ENCODE measurements around the gene ANKRD28. TPM values are rescaled to one million over a fixed set of nuclear protein-coding genes. Genes with fewer than 3 reads are reported as not detected.

ANKRD28 gene
- total and polyA plus RNA-seq, 2 experiments from 2014 or later: 15.2 to 61.3 TPM

GRCh38 chr3:15694628-15695027 lies 103.2 kb downstream of the ANKRD28 start (continued):
- TF ChIP-seq ZNF462 (CRISPR knock-in tag; IDR thresholded peaks at IDR 0.05): no peak

GRCh38 chr3:15693355-15693754 lies 104.4 kb downstream of the ANKRD28 start:
- DNase-seq (ENCODE audit: low spot score) (peak; percentile 17), ATAC-seq (no peak)
- no peaks in the 10 kb centered on the region for H3K9me3 Mint-ChIP-seq
- Histone ChIP-seq H3K27ac (ENCODE audit: low read depth) (no peak overlapping the region), H3K4me2 (no peak overlapping the region), H3K9me2 (ENCODE audit: insufficient read depth) (no peaks in the 10 kb centered on the region), H4K20me1 (replicated peaks; ENCODE audit: insufficient read depth) (no peaks in the 10 kb centered on the region), H3F3A (replicated peaks; ENCODE audit: low read depth) (no peaks in the 10 kb centered on the region), H3K4me1 (ENCODE audit: insufficient read depth) (no peaks in the 10 kb centered on the region), H3K79me2 (replicated peaks; ENCODE audit: insufficient read depth) (no peaks in the 10 kb centered on the region), H3K4me3 (no peak overlapping the region), H2AFZ (no peak overlapping the region), H3K27me3 (ENCODE audit: insufficient read depth) (no peaks in the 10 kb centered on the region), H3K36me3 (ENCODE audit: insufficient read depth) (peaks cover 12% of the 10 kb centered on the region; the same call in 1 of the 2 replicates)
- no peak overlapping the region for H3K4me3 Mint-ChIP-seq
- no peaks in the 10 kb centered on the region for H3K4me1 Mint-ChIP-seq
- no peaks in the 10 kb centered on the region for H3K27me3 Mint-ChIP-seq (ENCODE audit: insufficient read depth, low read depth, poor library complexity)
- H3K27ac Mint-ChIP-seq: no peak overlapping the region
- H3K36me3 Mint-ChIP-seq (ENCODE audit: low read depth): peaks cover 30% of the 10 kb centered on the region; the same call in 2 of the 3 replicates
- no peak for TF ChIP-seq NANOG (IDR thresholded peaks at IDR 0.05; ENCODE audit: borderline replicate concordance)
- TF ChIP-seq POLR2AphosphoS5 (IDR thresholded peaks at IDR 0.05; ENCODE audit: low read depth): no peak
- TF ChIP-seq CTCF (conservative IDR thresholded peaks at IDR 0.05; ENCODE audit: low read depth in 2 of 2): no peak
- TF ChIP-seq ZNF462 (CRISPR knock-in tag; IDR thresholded peaks at IDR 0.05): no peak
